PFSK-1 (cell line): ENCODE results near the gene ITGAD.

ENCODE experiments used
- FOXP2 ChIP-seq: optimal IDR thresholded peaks from 2 replicates; pipeline ENCODE3; 2011; ENCODE audit warnings: borderline replicate concordance, control low read depth, inconsistent platforms; ENCODE audit not compliant: insufficient read depth; ENCODE audit errors: extremely low read length, extremely low read depth
- POLR2AphosphoS5 ChIP-seq: IDR thresholded peaks from 2 replicates; pipeline ENCODE4 v1.6.1; 2012; ENCODE audit warnings: low read depth, mild to moderate bottlenecking, control low read depth, low read length, moderate library complexity
- REST ChIP-seq, 2 experiments: IDR thresholded peaks; 2 replicates each; pipeline versions ENCODE4 v1.6.1 to v1.8.0; 2011 to 2012; ENCODE audit warnings: low read depth in 2 of 2, low read length in 2 of 2, control low read depth in 1 of 2, inconsistent platforms in 1 of 2, mild to moderate bottlenecking in 1 of 2, moderate library complexity in 1 of 2; ENCODE audit not compliant: insufficient read depth in 1 of 2
- SIN3A ChIP-seq: IDR thresholded peaks from 2 replicates; pipeline ENCODE4 v1.6.1; 2012; ENCODE audit warnings: mild to moderate bottlenecking, low read length, moderate library complexity, borderline replicate concordance; ENCODE audit not compliant: insufficient read depth
- TAF1 ChIP-seq: IDR thresholded peaks from 2 replicates; pipeline ENCODE4 v1.6.1; 2012; ENCODE audit warnings: low read length, control low read depth, borderline replicate concordance; ENCODE audit not compliant: insufficient read depth

Gene ITGAD

GRCh38 chr16:31459687-31460581, 66.8 kb downstream of the ITGAD start:
- TF ChIP-seq TAF1 (0 out of 2 replicates have a peak, but pooled peaks have one; percentile 24), REST (IDR thresholded peaks at IDR 0.05; ENCODE audit: insufficient read depth in 1 of 2, low read depth in 2 of 2, low read length in 2 of 2) (no peak), POLR2AphosphoS5 (peak; percentile 69)

DNA sequence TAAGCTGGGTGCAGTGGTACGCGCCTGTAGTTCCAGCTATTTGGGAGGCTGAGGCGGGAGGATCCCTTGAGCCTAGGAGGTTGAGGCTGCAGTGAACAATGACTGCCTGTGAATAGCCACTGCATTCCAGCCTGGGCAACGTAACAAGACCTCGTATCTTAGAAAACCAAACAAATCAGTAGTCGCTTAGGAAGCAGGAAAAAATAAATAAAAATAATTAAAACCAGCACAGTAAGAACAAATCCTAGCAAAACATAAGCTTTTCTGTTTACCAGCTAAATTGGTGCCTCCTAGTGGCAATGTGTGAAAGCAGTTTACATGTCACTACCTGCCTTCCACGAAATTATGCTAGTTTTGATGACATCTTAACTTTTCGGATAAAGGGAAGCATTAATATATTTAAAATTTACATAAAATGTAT, 67.5 kb downstream of the ITGAD start:
- TF ChIP-seq POLR2AphosphoS5 (no peak), SIN3A (no peak)

DNA sequence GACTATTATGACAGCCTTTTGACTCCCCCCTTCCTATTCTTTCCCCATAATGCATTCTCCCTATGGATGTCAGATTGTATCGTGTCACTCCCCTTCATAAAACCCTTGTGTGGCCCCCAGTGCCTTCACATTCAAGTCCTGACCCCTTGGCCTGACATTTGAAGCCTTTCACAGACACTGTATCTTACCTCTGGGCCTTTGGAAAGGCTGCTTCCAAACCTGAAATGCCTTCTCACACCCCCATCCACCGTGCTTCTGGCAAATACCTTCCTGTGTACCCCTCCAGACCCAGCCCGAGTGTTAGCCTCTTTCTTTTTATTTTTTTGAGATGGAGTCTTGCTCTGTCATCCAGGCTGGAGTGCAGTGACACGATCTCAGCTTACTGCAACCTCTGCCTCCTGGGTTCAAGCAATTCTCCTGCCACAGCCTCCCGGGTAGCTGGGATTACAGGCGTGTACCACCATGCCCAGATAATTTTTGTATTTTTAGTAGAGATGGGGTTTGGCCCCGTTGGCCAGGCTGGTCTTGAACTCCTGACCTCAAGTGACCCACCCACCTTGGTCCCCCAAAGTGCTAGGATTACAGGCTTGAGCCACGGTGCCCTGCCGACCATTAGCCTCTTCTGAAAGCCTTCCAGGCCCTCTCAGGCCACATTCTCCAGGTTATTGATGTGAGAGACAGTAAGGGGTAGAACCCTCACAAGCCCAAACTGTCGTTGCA, 68.2 kb downstream of the ITGAD start:
- TF ChIP-seq SIN3A (no peak), FOXP2 (no peak), TAF1 (no peak), REST (IDR thresholded peaks at IDR 0.05; ENCODE audit: insufficient read depth in 1 of 2, low read depth in 2 of 2, low read length in 2 of 2) (no peak), POLR2AphosphoS5 (no peak)

DNA sequence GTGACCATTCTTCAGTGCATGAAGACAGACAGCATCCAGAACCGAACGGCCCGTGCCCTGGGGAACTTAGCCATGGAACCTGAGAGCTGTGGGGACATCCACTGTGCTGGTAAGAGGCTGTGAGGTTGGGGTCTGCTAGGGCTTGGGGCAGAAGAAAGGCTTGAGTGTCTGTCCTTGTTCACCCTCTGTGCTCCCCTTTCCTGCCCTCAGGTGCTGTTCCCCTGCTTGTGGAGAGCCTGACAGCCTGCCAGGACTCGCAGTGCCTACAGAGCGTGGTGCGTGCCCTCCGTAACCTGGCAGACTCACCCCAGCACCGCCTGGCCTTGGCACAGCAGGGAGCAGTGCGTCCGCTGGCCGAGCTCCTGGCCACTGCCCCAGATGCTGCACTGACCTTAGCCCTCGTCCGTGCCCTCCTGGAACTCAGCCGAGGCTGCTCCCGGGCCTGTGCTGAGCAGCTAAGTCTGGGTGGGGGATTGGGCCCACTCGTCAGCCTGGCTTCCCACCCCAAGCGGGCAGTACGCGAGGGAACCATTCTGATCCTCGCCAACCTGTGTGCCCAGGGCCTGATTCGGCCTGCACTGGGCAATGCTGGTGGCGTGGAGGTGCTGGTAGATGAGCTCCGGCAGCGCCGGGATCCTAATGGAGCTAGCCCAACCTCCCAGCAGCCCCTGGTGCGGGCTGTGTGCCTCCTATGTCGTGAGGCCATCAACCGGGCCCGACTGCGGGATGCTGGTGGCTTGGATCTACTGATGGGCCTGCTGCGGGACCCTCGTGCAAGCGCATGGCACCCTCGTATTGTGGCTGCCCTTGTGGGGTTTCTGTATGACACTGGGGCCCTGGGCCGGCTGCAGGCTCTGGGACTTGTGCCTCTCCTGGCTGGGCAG, 69.0 kb downstream of the ITGAD start:
- no peak for TF ChIP-seq TAF1
- TF ChIP-seq REST (IDR thresholded peaks at IDR 0.05; ENCODE audit: insufficient read depth in 1 of 2, low read depth in 2 of 2, low read length in 2 of 2) = no peak
- TF ChIP-seq FOXP2 = no peak
- TF ChIP-seq SIN3A = no peak
- TF ChIP-seq POLR2AphosphoS5 = no peak

DNA sequence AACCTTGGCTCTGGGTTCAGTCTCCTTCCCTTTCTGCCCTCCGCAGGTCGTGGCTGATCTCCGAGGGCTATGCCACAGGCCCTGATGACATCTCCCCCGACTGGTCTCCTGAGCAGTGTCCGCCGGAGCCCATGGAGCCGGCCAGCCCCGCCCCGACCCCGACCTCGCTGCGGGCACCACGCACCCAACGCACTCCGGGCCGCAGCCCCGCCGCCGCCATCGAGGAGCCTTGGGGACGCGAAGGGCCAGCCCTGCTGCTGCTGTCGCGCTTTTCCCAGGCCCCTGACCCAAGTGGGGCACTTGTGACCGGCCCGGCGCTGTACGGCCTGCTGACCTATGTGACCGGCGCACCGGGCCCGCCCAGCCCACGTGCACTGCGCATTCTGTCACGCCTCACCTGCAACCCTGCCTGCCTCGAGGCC, 71.2 kb downstream of the ITGAD start:
- TF ChIP-seq SIN3A (no peak), POLR2AphosphoS5 (no peak), FOXP2 (no peak), TAF1 (no peak), REST (IDR thresholded peaks at IDR 0.05; ENCODE audit: insufficient read depth in 1 of 2, low read depth in 2 of 2, low read length in 2 of 2) (no peak)
